ENCODE measurements around the gene YAF2.
A peak's percentile ranks its signal among the peaks of the same experiment; 100 is the strongest.

The YAF2 gene

GRCh38 chr12:42238240-42239140 is at the start of gene YAF2:
YAF2 (minus strand) TSS chr12:42238248; CDS start chr12:42238180, 68 bp downstream.
- DNase-seq (ENCODE audit: low spot score), result peak; percentile 81

- no peak for DNase-seq (ENCODE audit: low spot score)
These were observed 48.7 kb upstream of the YAF2 start for GRCh38 chr12:42286741-42287140.

GRCh38 chr12:42285431-42285830 is 47.4 kb upstream of the YAF2 start:
- DNase-seq (ENCODE audit: low spot score), result no peak

- no peak for DNase-seq (ENCODE audit: low spot score)
These were observed 46.8 kb upstream of the YAF2 start for GRCh38 chr12:42284876-42285275.

- DNase-seq (ENCODE audit: low spot score), result no peak
These were observed 46.1 kb upstream of the YAF2 start for GRCh38 chr12:42284157-42284556.

- no peak for DNase-seq (ENCODE audit: low spot score)
These were observed 45.7 kb upstream of the YAF2 start for GRCh38 chr12:42283739-42284138.

GRCh38 chr12:42282294-42282693 is 44.2 kb upstream of the YAF2 start:
- DNase-seq (ENCODE audit: low spot score), result no peak

- no peak for DNase-seq (ENCODE audit: low spot score)
These were observed 43.8 kb upstream of the YAF2 start for GRCh38 chr12:42281844-42282243.

GRCh38 chr12:42281278-42281677 is 43.2 kb upstream of the YAF2 start:
- no peak for DNase-seq (ENCODE audit: low spot score)

GRCh38 chr12:42278128-42278510 is 40.1 kb upstream of the YAF2 start:
- DNase-seq (ENCODE audit: low spot score), result no peak

- DNase-seq (ENCODE audit: low spot score), result no peak
These were observed 39.5 kb upstream of the YAF2 start for GRCh38 chr12:42277396-42278127.

GRCh38 chr12:42275499-42275898 is 37.5 kb upstream of the YAF2 start:
- no peak for DNase-seq (ENCODE audit: low spot score)

GRCh38 chr12:42273706-42274105 is 35.7 kb upstream of the YAF2 start:
- DNase-seq (ENCODE audit: low spot score), result no peak

- no peak for DNase-seq (ENCODE audit: low spot score)
These were observed 32.5 kb upstream of the YAF2 start for GRCh38 chr12:42270596-42270995.

- no peak for DNase-seq (ENCODE audit: low spot score)
These were observed 29.6 kb upstream of the YAF2 start for GRCh38 chr12:42267413-42268190.

- DNase-seq (ENCODE audit: low spot score), result no peak
These were observed 28.7 kb upstream of the YAF2 start for GRCh38 chr12:42266579-42267230.

- DNase-seq (ENCODE audit: low spot score), result no peak
These were observed 24.2 kb upstream of the YAF2 start for GRCh38 chr12:42262271-42262670.

- no peak for DNase-seq (ENCODE audit: low spot score)
These were observed 23.7 kb upstream of the YAF2 start for GRCh38 chr12:42261708-42262107.

GRCh38 chr12:42260518-42260917 is 22.5 kb upstream of the YAF2 start:
- no peak for DNase-seq (ENCODE audit: low spot score)

- DNase-seq (ENCODE audit: low spot score), result no peak
These were observed 21.7 kb upstream of the YAF2 start for GRCh38 chr12:42259699-42260098.

- no peak for DNase-seq (ENCODE audit: low spot score)
These were observed 17.8 kb upstream of the YAF2 start for GRCh38 chr12:42255866-42256261.
